T-cell (primary cell): ENCODE results near the gene PAGE1. TPM values are rescaled to one million over a fixed set of nuclear protein-coding genes. Genes with fewer than 3 reads are reported as not detected.

Source experiments
- ATAC-seq, 4 experiments: fragments of 200-7000 bp in 3 of 4; fragments of 150-1000 bp in 1 of 4; cut with Tn5 transposase; replicated peaks in 1 of 4; 1 replicate in 3 of 4; 2 replicates in 1 of 4; pipeline ENCODE4 v1.10.0; 2021; ENCODE audit warnings: moderate library complexity in 3 of 4, mild to moderate bottlenecking in 2 of 4, moderate number of reproducible peaks in 1 of 4
- CTCF ChIA-PET, 2 donors: fragments of 300-600 bp; sonication (Branson Sonifier 250); formaldehyde crosslinking; loops; one replicate each; lab custom pipeline; 2022; ENCODE audit warnings: antibody characterized with exemption in 2 of 2; lab: Charles Lee
- POLR2A ChIA-PET, 2 donors: fragments of 300-600 bp; sonication (Branson Sonifier 250); formaldehyde crosslinking; loops; one replicate each; lab custom pipeline; 2022; ENCODE audit warnings: antibody characterized with exemption in 2 of 2; lab: Charles Lee
- DNase-seq, 35 experiments: peaks; one replicate each; pipeline versions ENCODE4 v3.0.0 to v3.0.0-alpha.2; 2013 to 2023
- H3K27ac ChIP-seq: one replicate; pipeline ENCODE4 v1.5.1; 2013; ENCODE audit warnings: low read length
- H3K27me3 ChIP-seq, 2 experiments: replicated peaks in 1 of 2; 1 replicate in 1 of 2; 2 replicates in 1 of 2; pipeline versions ENCODE4 v1.6.1 to v1.7.0; 2013; ENCODE audit warnings: low read length in 1 of 2, mixed read lengths in 1 of 2; ENCODE audit not compliant: control insufficient read depth in 2 of 2, insufficient read depth in 2 of 2; ENCODE audit errors: extremely low read depth in 1 of 2
- H3K36me3 ChIP-seq, 2 donors: 1 replicate in 1 of 2; 2 replicates in 1 of 2; pipeline versions ENCODE4 v1.6.1 to v1.7.0; 2013; ENCODE audit warnings: low read length in 1 of 2; ENCODE audit not compliant: control insufficient read depth in 2 of 2, insufficient read depth in 1 of 2; ENCODE audit errors: extremely low read depth in 1 of 2
- H3K4me1 ChIP-seq, 2 experiments: 1 replicate in 1 of 2; 2 replicates in 1 of 2; pipeline versions ENCODE4 v1.6.1 to v1.7.0; 2013; ENCODE audit warnings: low read length in 2 of 2, mixed read lengths in 1 of 2; ENCODE audit not compliant: insufficient read depth in 2 of 2, control insufficient read depth in 1 of 2; ENCODE audit errors: extremely low read depth in 1 of 2
- H3K4me3 ChIP-seq, 2 donors: 1 replicate in 1 of 2; 2 replicates in 1 of 2; pipeline versions ENCODE4 v1.5.1 to v1.7.0; 2013; ENCODE audit warnings: mild to moderate bottlenecking in 2 of 2, low read length in 1 of 2, moderate library complexity in 1 of 2; ENCODE audit not compliant: control insufficient read depth in 1 of 2; ENCODE audit errors: extremely low read depth in 1 of 2
- H3K9me3 ChIP-seq: 2 replicates; pipeline ENCODE4 v1.7.0; 2013
- H3K27ac Mint-ChIP-seq, 2 donors: one replicate each; pipeline ENCODE4 v1.8.0; 2020 to 2021; ENCODE audit warnings: mild to moderate bottlenecking in 2 of 2, mixed read lengths in 2 of 2
- H3K27me3 Mint-ChIP-seq, 2 donors: one replicate each; pipeline ENCODE4 v1.8.0; 2021 to 2022; ENCODE audit warnings: mixed read lengths in 2 of 2
- H3K36me3 Mint-ChIP-seq: one replicate; pipeline ENCODE4 v1.8.0; 2021; ENCODE audit warnings: mixed read lengths
- H3K4me1 Mint-ChIP-seq, 3 donors: one replicate each; pipeline ENCODE4 v1.8.0; 2020 to 2022; ENCODE audit warnings: mixed read lengths in 3 of 3, mild to moderate bottlenecking in 1 of 3
- H3K4me3 Mint-ChIP-seq, 3 donors: one replicate each; pipeline ENCODE4 v1.8.0; 2020 to 2022; ENCODE audit warnings: mild to moderate bottlenecking in 3 of 3, mixed read lengths in 3 of 3, moderate library complexity in 3 of 3
- H3K9me3 Mint-ChIP-seq, 3 donors: one replicate each; pipeline ENCODE4 v1.8.0; 2020 to 2022; ENCODE audit warnings: mixed read lengths in 3 of 3
- WGBS: methylation state at CpG from one replicate; pipeline ENCODE4 v1.1.5; 2013; ENCODE audit warnings: missing lambda C conversion rate; ENCODE audit not compliant: insufficient coverage; 5-methylcytosine and 5-hydroxymethylcytosine counted together
- total RNA-seq, 35 experiments: library from RNA in 6 of 35; stranded (reverse) in 6 of 35; fragments of 120-200 nt in 1 of 35; gene quantifications; one replicate each; pipeline versions ENCODE4 v1.2.1 to v1.2.4 and lab custom pipeline; 2013 to 2026

The PAGE1 gene
- total RNA-seq, 5 donors from 2014 or later (not counting 1 experiment from before 2014, with no cell fraction given): not detected

DNA sequence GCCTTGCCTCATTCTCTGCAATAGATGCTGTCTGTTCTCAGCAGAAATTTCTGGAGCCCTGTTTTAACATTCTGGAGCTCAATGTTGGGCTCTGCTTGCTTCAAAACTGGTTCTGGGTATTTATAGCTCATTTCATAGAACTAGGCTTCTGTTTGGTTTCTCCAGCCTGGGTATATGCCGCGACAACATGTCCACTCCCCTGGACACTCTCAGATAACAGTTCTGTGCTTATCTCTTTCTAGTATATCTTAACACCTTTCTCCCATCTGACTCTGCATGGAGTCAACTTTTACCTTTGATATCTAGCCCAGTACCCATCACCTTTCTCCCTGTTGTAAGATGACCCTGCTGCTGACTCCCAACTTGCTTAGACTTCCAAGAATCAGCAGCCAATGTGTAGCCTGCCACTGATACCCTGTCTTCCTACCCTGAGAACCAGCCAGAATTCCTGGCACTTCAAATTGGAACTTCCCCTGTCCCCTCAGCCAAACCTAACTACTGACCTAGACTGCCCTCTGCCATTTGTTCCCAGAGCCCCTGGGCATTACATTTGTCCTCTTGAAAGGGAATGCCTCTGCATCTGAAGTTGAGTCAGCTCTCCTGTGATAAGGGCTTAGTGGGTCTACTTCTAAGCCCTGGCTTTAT, 20.6 kb downstream of the PAGE1 start:
- no peaks in the 10 kb centered on the region for H3K36me3 ChIP-seq
- Mint-ChIP-seq H3K4me1 (no peaks in the 10 kb centered on the region), H3K27ac (no peak overlapping the region), H3K9me3 (no peaks in the 10 kb centered on the region), H3K27me3 (peaks cover 4 to 37% of the 10 kb centered on the region in 2 donors), H3K36me3 (no peaks in the 10 kb centered on the region), H3K4me3 (no peak overlapping the region)
- H3K4me1 ChIP-seq: no peaks in the 10 kb centered on the region
- 100% methylated on average over 1 of the region's 2 CpGs for WGBS
- POLR2A ChIA-PET: no interaction called here
- CTCF ChIA-PET: no interaction called here
- ATAC-seq (no peak), DNase-seq (no peak)
- H3K9me3 ChIP-seq: no peaks in the 10 kb centered on the region
- no peak overlapping the region for H3K27ac ChIP-seq
- H3K4me3 ChIP-seq: no peak overlapping the region
- H3K27me3 ChIP-seq: no peaks in the 10 kb centered on the region

- H3K4me1 Mint-ChIP-seq: no peaks in the 10 kb centered on the region
- H3K36me3 Mint-ChIP-seq: no peaks in the 10 kb centered on the region
- H3K27me3 Mint-ChIP-seq: peaks cover 4 to 31% of the 10 kb centered on the region in 2 donors
- DNase-seq: no peak
- Histone ChIP-seq H3K27me3 (no peaks in the 10 kb centered on the region), H3K9me3 (no peaks in the 10 kb centered on the region), H3K4me3 (no peak overlapping the region), H3K27ac (no peak overlapping the region), H3K36me3 (no peaks in the 10 kb centered on the region), H3K4me1 (no peaks in the 10 kb centered on the region)
- POLR2A ChIA-PET: no interaction called here
- WGBS: 84% methylated on average over 3 of the region's 12 CpGs
- H3K4me3 Mint-ChIP-seq: no peak overlapping the region
- no peak overlapping the region for H3K27ac Mint-ChIP-seq
- H3K9me3 Mint-ChIP-seq: no peaks in the 10 kb centered on the region
- no peak for ATAC-seq
- CTCF ChIA-PET: interaction anchor here in 1 of 2 donors (0.6 kb wide), 1 partner anchor 248 kb away, joined by 3 read pairs; no protein-coding TSS in a partner anchor
Measured at GRCh38 chrX:49673394-49673793, 22.4 kb downstream of the PAGE1 start.

GRCh38 chrX:49664824-49665223, 31.0 kb downstream of the PAGE1 start:
- Mint-ChIP-seq H3K4me3 (no peak overlapping the region), H3K4me1 (peaks cover 0 to 3% (median 0%) of the 10 kb centered on the region in 3 donors), H3K36me3 (no peaks in the 10 kb centered on the region), H3K27ac (no peak overlapping the region), H3K27me3 (peaks cover 0 to 3% of the 10 kb centered on the region in 2 donors), H3K9me3 (peaks cover 0 to 3% (median 0%) of the 10 kb centered on the region in 3 donors)
- H3K27me3 ChIP-seq: no peaks in the 10 kb centered on the region
- no peak overlapping the region for H3K4me3 ChIP-seq
- CTCF ChIA-PET: no interaction called here
- no peak overlapping the region for H3K27ac ChIP-seq
- no peak for DNase-seq
- POLR2A ChIA-PET: no interaction called here
- H3K36me3 ChIP-seq: no peaks in the 10 kb centered on the region
- ATAC-seq: no peak
- H3K4me1 ChIP-seq: no peaks in the 10 kb centered on the region
- no peaks in the 10 kb centered on the region for H3K9me3 ChIP-seq
- 97% methylated on average over 6 of the region's 10 CpGs for WGBS

- H3K27ac ChIP-seq: no peak overlapping the region
Measured at GRCh38 chrX:49661881-49662280, 33.9 kb downstream of the PAGE1 start.

GRCh38 chrX:49659771-49660170, 36.0 kb downstream of the PAGE1 start:
- CTCF ChIA-PET: no interaction called here
- Mint-ChIP-seq H3K9me3 (no peaks in the 10 kb centered on the region), H3K4me3 (no peak overlapping the region), H3K4me1 (peaks cover 0 to 3% (median 0%) of the 10 kb centered on the region in 3 donors), H3K27me3 (peaks cover 5 to 24% of the 10 kb centered on the region in 2 donors), H3K27ac (no peak overlapping the region), H3K36me3 (no peaks in the 10 kb centered on the region)
- Histone ChIP-seq H3K27me3 (no peaks in the 10 kb centered on the region), H3K36me3 (no peaks in the 10 kb centered on the region), H3K4me1 (no peaks in the 10 kb centered on the region), H3K4me3 (no peak overlapping the region), H3K27ac (no peak overlapping the region), H3K9me3 (no peaks in the 10 kb centered on the region)
- ATAC-seq (no peak), DNase-seq (no peak)
- POLR2A ChIA-PET: no interaction called here
- WGBS: no CpG with 5 or more reads among the region's 4 CpGs

More at GRCh38 chrX:49661881-49662280, 33.9 kb downstream of the PAGE1 start:
- POLR2A ChIA-PET: no interaction called here
- Mint-ChIP-seq H3K4me3 (no peak overlapping the region), H3K9me3 (no peaks in the 10 kb centered on the region), H3K36me3 (no peaks in the 10 kb centered on the region), H3K27ac (no peak overlapping the region), H3K27me3 (peaks cover 0 to 6% of the 10 kb centered on the region in 2 donors), H3K4me1 (peaks cover 0 to 3% (median 0%) of the 10 kb centered on the region in 3 donors)
- no CpG with 5 or more reads among the region's 4 CpGs for WGBS
- no peak for DNase-seq
- Histone ChIP-seq H3K4me1 (no peaks in the 10 kb centered on the region), H3K4me3 (no peak overlapping the region), H3K9me3 (no peaks in the 10 kb centered on the region), H3K27me3 (no peaks in the 10 kb centered on the region), H3K36me3 (no peaks in the 10 kb centered on the region)
- CTCF ChIA-PET: no interaction called here
- ATAC-seq: no peak

- POLR2A ChIA-PET: no interaction called here
- H3K4me3 Mint-ChIP-seq: no peak overlapping the region
- H3K27ac ChIP-seq: no peak overlapping the region
- ATAC-seq (no peak), DNase-seq (no peak)
- H3K9me3 Mint-ChIP-seq: no peaks in the 10 kb centered on the region
- H3K36me3 ChIP-seq: no peaks in the 10 kb centered on the region
- H3K4me1 ChIP-seq: no peaks in the 10 kb centered on the region
- CTCF ChIA-PET: interaction anchor here in 1 of 2 donors (0.6 kb wide), 1 partner anchor 518 kb away, joined by 5 read pairs; no protein-coding TSS in a partner anchor
- H3K4me1 Mint-ChIP-seq: peaks cover 0 to 3% (median 0%) of the 10 kb centered on the region in 3 donors
- H3K27me3 ChIP-seq: no peaks in the 10 kb centered on the region
- no peak overlapping the region for H3K4me3 ChIP-seq
- no peaks in the 10 kb centered on the region for H3K9me3 ChIP-seq
- no CpG with 5 or more reads among the region's 3 CpGs for WGBS
- peaks cover 5 to 22% of the 10 kb centered on the region in 2 donors for H3K27me3 Mint-ChIP-seq
- H3K27ac Mint-ChIP-seq: no peak overlapping the region
- H3K36me3 Mint-ChIP-seq: no peaks in the 10 kb centered on the region
Measured at GRCh38 chrX:49656533-49656932, 39.3 kb downstream of the PAGE1 start.
